Motor neuron (in vitro differentiated cells): ENCODE results near the gene NDUFS8. TPM values are rescaled to one million over a fixed set of nuclear protein-coding genes. Genes with fewer than 3 reads are reported as not detected.

ENCODE experiments used
- ATAC-seq, 8 experiments: fragments of 200-7000 bp; cut with Tn5 transposase; replicated peaks in 6 of 8; 2 replicates each; pipeline ENCODE4 v1.8.0; 2021; ENCODE audit warnings: mild to moderate bottlenecking in 8 of 8, moderate library complexity in 8 of 8
- H3K27ac ChIP-seq, 2 donors: fragments of 250-450 bp; sonication (Bioruptor Pico); 2 replicates each; pipeline ENCODE4 v1.9.0; 2021; ENCODE audit warnings: antibody characterized with exemption in 2 of 2, mild to moderate bottlenecking in 2 of 2, moderate library complexity in 1 of 2
- H3K4me1 ChIP-seq, 2 donors: fragments of 250-450 bp; sonication (Bioruptor Pico); replicated peaks in 1 of 2; 2 replicates each; pipeline ENCODE4 v1.6.1; 2021; ENCODE audit warnings: antibody characterized with exemption in 2 of 2, mild to moderate bottlenecking in 2 of 2, moderate library complexity in 1 of 2
- H3K4me3 ChIP-seq, 5 donors: fragments of 250-450 bp; sonication (Bioruptor Pico); 2 replicates each; pipeline ENCODE4 v1.9.0; 2021; ENCODE audit warnings: antibody characterized with exemption in 5 of 5, mild to moderate bottlenecking in 5 of 5, moderate library complexity in 4 of 5
- WGBS, 10 experiments: fragments of 450-650 bp; shearing (Covaris generic); methylation state at CpG; one replicate each; pipeline ENCODE4 v1.0.0; 2022; 5-methylcytosine and 5-hydroxymethylcytosine counted together
- in situ Hi-C, 9 experiments: fragments of 400-800 bp; cut with MboI; loops; one replicate each; pipeline ENCODE4 v1.15.0; 2021; ENCODE audit warnings: low sequenced_read_pairs in 9 of 9, low pct_unique_long_range_greater_than_20kb in 2 of 9; ENCODE audit not compliant: unreplicated experiment in 9 of 9
- total RNA-seq, 8 experiments: library from RNA; unstranded; fragments of 300-600 nt; gene quantifications; 2 replicates each; pipeline versions ENCODE4 v1.2.3 to v1.2.4, GENCODE V29; 2022

NDUFS8 gene
- total RNA-seq, 8 experiments from 2014 or later = 139 to 265 (median 167) TPM

DNA sequence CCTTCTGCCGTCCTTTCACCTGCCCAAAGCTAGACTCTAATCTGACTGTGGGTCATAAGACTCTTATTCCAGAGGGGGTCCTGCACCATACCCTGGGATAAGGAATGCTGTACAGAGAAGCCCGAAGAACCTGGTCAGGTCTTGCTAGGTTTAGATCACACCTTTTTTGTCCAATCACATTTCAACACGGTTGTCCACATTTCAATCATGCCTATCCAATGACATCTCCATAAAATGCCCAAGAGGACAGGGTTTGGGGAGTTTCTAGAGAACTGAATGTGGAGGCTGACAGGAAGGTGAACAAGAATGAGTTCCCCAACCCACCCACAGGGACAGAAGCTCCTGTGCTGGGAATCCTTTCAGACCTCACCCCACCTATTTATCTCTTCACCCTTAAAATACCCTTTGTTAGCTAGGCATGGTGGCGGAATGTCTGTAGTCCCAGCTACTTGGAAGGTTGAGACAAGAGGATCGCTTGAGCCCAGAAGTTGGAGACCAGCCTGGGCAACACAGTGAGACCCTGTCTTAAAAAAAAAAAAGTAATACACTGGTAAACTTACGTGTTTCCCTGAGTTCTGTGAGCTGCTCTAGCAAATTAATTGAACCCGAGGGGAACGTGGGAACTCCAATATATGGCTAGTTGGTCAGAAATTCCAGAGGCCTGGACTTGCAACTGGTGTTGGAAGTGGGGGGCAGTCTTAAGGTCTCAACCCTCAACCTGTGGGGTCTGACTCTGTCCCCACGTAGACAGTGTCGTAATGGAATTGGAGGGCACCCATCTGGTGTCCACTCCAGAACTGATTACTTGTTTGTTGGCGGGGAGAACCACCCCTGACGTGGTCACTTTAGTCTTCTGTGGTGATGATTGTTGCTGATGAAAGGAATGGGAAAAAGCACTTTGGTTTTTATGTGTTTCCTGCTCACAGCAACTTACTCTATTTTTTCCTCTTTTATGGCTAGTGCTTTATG, 26.1 kb downstream of the NDUFS8 start:
- no peak for ATAC-seq
- WGBS, 10 experiments = 89 to 100% (median 96%) methylated on average over 1 to 8 of the region's 12 CpGs; no CpG with 5 or more reads in 2 of the 10 experiments
- Histone ChIP-seq H3K27ac (no peak overlapping the region), H3K4me1 (peaks cover 20 to 22% of the 10 kb centered on the region in 2 donors), H3K4me3 (no peak overlapping the region)
- in situ Hi-C loops = no loop called here

DNA sequence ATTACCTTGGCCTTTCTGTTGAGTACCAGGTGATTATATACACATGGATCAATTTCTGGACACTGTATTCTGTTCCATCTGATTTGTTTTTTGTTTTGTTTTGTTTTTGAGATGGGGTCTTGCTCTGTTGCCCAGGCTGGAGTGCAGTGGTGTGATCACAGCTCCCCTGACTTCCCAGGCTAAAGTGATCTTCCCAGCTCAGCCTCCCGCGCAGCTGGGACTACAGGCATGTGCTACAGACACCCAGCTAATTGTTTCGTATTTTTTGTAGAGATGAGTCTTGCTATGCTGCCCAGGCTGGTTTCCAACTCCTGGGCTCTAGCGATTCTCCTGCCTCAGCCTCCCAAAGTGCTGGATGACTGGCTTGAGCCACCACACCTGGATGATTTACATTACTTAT, 27.3 kb downstream of the NDUFS8 start:
- Histone ChIP-seq H3K27ac (no peak overlapping the region), H3K4me3 (no peak overlapping the region), H3K4me1 (peaks cover 11 to 15% of the 10 kb centered on the region in 2 donors)
- in situ Hi-C loops = no loop called here
- ATAC-seq = no peak
- WGBS, 10 experiments = 83 to 100% (median 96%) methylated on average over 1 to 4 of the region's 4 CpGs

DNA sequence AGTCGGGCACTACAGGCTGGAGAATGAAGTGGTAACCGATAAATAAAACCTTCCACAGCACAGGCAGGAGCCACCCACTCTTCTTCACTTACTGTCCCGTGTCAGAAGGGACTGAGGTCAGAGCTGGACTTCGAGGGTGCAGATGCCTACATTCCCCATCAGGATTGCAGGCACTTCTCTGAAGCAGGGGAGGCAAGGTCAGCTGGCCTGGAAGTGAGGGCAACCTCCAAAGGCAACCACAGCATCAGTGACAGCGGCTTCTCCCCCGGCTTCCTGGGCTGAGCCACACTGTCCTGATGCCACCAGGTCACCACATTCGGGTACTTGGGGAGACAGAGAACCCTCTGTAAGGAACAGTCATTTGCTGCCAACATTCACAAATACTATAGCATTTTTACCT, 31.0 kb downstream of the NDUFS8 start:
- no peak overlapping the region for H3K27ac ChIP-seq
- no peaks in the 10 kb centered on the region for H3K4me1 ChIP-seq
- no peak for ATAC-seq
- WGBS, 10 experiments = 80 to 100% (median 94%) methylated on average over 1 to 5 of the region's 7 CpGs; no CpG with 5 or more reads in 3 of the 10 experiments
- in situ Hi-C loops = no loop called here
- no peak overlapping the region for H3K4me3 ChIP-seq

DNA sequence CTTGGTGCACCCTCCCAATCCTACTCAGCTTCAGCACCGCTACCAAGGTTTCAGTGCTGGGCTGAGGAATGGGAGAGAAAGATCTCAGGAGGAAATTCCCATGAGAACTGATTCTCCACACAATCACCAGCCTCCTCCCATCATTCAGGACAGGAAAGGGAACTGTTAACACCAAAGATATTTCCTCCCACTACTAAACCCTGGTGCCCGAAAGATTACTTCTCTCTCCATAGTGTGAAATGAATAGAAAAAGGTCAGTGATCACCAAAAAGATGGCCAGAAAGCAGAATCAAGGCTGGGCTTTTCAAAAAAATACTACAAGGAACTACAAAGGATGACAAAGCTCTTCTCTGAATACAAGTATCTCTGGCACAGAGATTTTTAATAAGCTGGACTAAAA, 34.4 kb downstream of the NDUFS8 start:
- WGBS, 10 experiments = 88 to 100% (median 100%) methylated on average over 1 to 2 of the region's 2 CpGs; no CpG with 5 or more reads in 3 of the 10 experiments
- Histone ChIP-seq H3K27ac (no peak overlapping the region), H3K4me1 (no peaks in the 10 kb centered on the region), H3K4me3 (no peak overlapping the region)
- in situ Hi-C loops = no loop called here
- ATAC-seq = no peak

DNA sequence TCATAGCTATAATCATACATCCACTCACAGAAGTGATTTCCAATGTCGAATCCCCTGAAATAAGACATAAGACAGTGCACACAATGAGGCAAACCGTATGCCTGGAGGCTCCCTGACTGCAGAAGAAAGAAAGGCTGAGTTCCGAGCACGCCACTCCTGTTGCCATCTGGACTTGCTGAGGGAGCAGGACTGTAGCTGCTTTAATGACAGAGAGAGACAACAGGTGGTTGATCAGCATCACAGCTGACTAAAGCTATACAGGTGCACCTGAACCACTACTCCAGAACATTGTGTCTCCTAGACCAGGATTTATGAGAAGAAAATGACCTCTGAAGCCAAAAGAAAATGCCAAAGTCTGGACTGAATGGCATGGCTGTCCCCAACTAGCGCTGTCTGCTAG, 35.4 kb downstream of the NDUFS8 start:
- WGBS, 10 experiments = 80 to 100% (median 95%) methylated on average over 1 to 5 of the region's 5 CpGs; no CpG with 5 or more reads in 2 of the 10 experiments
- Histone ChIP-seq H3K4me3 (no peak overlapping the region), H3K4me1 (no peaks in the 10 kb centered on the region), H3K27ac (no peak overlapping the region)
- no peak for ATAC-seq
- in situ Hi-C loops = no loop called here

DNA sequence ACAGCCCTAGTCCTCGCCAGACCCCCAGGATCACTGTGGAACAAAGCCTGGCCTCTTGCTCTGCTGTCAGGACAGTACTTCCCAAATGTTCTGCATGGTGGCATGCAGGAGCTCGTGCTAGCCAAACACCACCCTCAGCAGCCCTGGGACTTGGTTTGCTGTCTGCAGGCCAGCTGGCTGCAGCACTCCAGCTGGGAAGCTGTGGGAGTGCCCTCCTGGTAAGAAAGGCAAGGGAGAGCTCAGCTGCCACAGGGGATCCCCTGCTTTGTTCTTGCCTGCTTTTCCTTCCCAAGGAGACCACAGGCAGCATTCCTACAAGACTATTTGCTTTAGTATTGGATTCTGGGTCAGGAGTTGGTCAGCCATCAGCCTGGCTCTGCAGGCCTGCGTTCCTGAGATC, 36.3 kb downstream of the NDUFS8 start:
- ATAC-seq = peak in 1 of 8 experiments; percentile 37
- Histone ChIP-seq H3K4me1 (no peaks in the 10 kb centered on the region), H3K27ac (no peak overlapping the region), H3K4me3 (no peak overlapping the region)
- in situ Hi-C loops = no loop called here
- WGBS, 10 experiments = 72 to 100% (median 94%) methylated on average over 1 to 2 of the region's 3 CpGs; no CpG with 5 or more reads in 5 of the 10 experiments

DNA sequence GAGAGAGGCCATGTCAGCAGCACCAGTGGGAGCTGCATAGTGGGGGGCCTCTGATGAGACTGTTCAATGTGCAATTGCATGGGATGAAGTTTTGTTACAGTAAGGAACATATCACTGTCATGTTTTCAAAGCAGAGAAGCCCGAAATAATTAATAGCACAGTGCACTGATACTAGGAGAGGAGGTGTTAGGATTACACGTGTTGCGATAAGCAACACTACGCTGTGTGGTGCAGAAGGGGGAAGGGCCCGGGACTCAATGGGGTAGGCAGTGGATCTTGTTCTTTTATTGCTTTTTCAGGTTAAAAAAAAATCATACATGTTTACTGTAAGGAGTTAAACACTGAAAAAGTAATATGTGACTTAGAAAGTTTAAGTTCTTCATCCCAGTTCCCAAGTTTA, 37.5 kb downstream of the NDUFS8 start:
- no peak overlapping the region for H3K27ac ChIP-seq
- H3K4me1 ChIP-seq = no peaks in the 10 kb centered on the region
- ATAC-seq = no peak
- 65 to 100% (median 96%) methylated on average over 1 to 5 of the region's 5 CpGs; no CpG with 5 or more reads in 1 of the 10 experiments for whole genome bisulfite sequencing, 10 experiments
- H3K4me3 ChIP-seq = no peak overlapping the region
- in situ Hi-C loops = no loop called here

DNA sequence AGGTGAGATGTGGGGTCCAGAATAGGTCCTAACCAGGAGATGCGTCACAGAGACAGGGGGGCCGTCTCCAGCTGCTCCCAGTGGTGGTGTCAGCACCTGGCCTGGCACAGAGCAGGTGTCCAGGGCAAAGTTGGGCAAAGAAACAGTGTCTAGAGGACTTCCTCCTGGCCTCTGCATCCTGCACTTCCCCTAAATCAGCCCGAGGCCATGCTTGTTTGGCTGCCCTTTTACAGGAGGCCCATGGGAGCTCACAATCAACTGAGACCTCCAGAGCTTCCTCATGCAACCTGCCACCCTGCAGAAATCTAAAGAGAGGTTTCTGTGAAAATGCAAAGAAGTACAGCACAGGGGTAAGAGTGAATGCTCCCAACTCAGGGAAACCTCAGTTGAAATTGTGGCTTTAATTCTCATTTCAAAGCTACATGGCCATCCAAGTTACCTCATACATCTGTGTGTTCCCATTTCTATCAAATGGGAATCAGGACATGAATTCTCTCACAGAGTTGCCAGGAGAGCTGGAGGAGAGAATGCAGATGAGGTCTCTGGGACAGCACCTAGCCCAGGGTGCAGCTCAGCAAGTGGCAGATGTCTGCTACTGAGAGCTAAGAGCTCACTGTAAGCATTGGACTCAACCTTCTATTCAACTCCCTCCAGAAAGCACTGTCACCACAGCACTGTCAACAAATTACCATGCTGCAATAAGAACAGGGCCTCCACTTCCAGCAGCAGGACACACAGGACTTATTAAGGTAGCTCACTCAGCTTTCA, 41.0 kb downstream of the NDUFS8 start:
- no peak overlapping the region for H3K27ac ChIP-seq
- ATAC-seq = no peak
- 93 to 100% (median 94%) methylated on average over 2 to 3 of the region's 3 CpGs; no CpG with 5 or more reads in 7 of the 10 experiments for WGBS, 10 experiments

DNA sequence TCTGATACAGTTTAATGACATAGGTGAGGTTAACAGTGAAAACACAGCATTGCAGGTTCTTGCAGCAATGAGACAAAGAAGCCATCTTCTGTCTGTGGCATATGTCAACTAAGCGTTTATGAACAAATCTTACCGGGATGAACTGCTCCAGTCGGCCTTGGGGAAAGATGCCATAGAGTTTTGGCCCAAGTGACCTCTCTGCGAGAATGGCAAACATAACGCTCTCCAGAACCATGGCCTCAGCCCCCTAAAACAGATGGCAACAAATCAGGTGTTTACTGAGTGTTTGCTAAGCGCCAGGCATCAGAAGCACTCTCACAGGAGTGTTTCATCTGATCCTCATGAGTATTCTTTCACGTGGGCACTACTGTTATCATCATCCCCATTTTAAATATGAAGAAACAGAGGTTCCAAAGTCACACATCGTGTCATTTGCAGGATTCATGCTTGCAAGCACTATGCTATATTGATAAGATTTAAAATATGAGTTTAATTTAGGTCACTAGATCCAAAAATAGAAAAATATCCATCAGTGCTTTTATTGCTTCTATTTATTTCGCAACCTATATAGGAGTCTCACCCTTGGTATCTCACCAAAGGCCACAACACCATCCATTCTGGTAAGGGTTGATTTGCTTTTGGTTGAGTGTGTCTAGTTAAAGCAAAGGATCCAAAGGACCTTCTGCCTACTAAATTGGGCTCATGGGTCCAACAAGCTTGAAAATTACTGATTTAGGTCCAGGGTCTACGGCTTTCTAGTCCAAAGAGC, 44.3 kb downstream of the NDUFS8 start:
- no peak for ATAC-seq
- 77 to 100% (median 97%) methylated on average over 1 to 9 of the region's 10 CpGs; no CpG with 5 or more reads in 1 of the 10 experiments for WGBS, 10 experiments
- Histone ChIP-seq H3K4me3 (no peak overlapping the region), H3K27ac (no peak overlapping the region), H3K4me1 (no peaks in the 10 kb centered on the region)
- in situ Hi-C loops = no loop called here

More for the DNA sequence above, 41.0 kb downstream of the NDUFS8 start:
- in situ Hi-C loops = no loop called here
- no peaks in the 10 kb centered on the region for H3K4me1 ChIP-seq
- H3K4me3 ChIP-seq = no peak overlapping the region

DNA sequence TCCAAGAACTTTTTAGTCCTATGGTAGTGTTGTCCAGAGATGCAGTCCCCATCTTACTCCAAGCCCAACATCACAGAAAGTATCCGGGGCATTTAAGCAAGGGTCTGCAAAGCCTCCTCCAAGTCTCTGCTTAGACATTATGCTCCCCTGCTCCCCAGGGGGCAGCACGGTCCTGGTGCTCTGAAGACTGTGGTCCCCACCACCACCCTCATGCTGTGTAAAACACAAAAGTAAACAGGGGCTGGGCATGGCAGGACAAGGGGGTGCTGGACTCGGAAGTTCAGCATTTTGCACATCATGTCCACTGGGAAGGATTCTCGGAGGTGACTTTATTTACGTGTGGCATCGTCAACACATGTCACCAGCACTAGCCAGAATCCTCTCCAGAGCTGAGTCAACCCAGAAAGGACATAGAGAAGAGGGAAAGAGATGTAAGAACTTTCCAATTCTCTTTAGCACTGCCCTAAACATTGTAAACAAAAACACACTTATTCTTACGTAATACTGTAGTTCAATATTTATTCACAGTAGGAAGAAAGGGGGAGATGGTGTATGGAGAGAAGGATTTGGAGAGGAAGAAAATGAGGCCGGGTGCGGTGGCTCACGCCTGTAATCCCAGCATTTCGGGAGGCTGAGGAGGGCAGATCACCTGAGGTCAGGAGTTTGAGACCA, 46.0 kb downstream of the NDUFS8 start:
- Histone ChIP-seq H3K4me3 (no peak overlapping the region), H3K4me1 (no peaks in the 10 kb centered on the region), H3K27ac (no peak overlapping the region)
- WGBS, 10 experiments = 64 to 100% (median 94%) methylated on average over 2 to 8 of the region's 11 CpGs; no CpG with 5 or more reads in 1 of the 10 experiments
- in situ Hi-C loops = no loop called here
- ATAC-seq = no peak

DNA sequence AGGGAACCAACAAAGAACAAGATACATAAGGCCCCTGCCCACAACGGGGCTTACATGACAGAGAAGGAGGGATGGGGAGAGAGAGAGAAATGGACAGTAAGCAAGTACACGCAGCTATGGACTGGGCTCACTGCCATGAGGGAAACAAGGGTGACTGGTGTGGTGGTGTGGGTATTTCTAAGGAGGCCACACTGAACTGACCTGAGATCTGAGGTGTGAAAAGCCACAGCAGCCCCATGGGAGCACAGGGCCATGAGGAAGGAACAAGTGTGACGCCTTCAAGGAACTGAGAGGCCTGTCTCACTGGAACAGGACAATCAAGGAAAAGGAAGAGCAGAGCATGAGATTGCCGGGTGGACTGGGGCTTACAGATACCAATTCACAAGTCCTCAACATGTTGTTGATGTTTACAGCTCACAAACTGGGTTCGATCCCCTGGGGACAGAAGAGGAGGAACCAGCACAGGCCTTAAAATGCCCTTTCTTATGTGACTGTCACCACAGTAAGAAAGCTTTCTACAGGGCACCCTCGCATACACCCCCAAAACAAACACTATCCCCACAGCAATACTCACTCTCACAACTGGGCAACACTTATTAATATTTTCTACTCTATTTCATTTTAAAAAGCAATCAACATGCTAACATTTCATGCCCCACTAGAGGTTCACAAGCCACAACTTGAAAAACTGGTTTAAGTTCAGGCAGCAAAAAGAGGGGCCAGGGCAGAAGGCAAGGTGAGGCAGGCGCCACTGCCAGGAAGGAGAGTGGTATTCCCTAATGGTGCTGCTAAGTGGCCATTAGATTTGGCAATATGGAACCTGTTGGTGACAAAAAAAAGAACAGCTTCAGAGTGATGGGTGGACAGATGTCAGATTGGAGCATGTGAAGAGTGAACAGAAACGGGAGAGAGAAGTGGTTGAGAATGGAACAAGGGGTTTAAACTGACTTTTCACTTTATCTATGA, 47.4 kb downstream of the NDUFS8 start:
- no peak for ATAC-seq
- no peaks in the 10 kb centered on the region for H3K4me1 ChIP-seq
- H3K27ac ChIP-seq = no peak overlapping the region
- in situ Hi-C loops = no loop called here
- no peak overlapping the region for H3K4me3 ChIP-seq
- WGBS, 10 experiments = 70 to 100% (median 89%) methylated on average over 1 to 6 of the region's 8 CpGs
